Activated naive CD8-positive, alpha-beta T cell treated with anti-CD3 and anti-CD28 coated beads, Interleukin-2, amount 10 ng/mL, durations not matched to agents 7 days and 5 days (primary cell): ENCODE data around the gene EDIL3. TPM values are rescaled to one million over a fixed set of nuclear protein-coding genes. Genes with fewer than 3 reads are reported as not detected.

Experiments
- ATAC-seq: fragments of 150-1000 bp; cut with Tn5 transposase; one replicate; pipeline ENCODE4 v1.10.0; 2021; ENCODE audit warnings: low read depth, moderate library complexity
- POLR2A ChIA-PET: fragments of 350-600 bp; sonication (Branson Sonifier 250); formaldehyde crosslinking; loops from one replicate; lab custom pipeline; 2021; ENCODE audit warnings: antibody characterized with exemption; lab: Charles Lee
- DNase-seq: peaks from one replicate; pipeline ENCODE4 v3.0.0; 2021
- H3K27ac Mint-ChIP-seq: one replicate; pipeline ENCODE4 v1.8.0; 2022; ENCODE audit warnings: mild to moderate bottlenecking, mixed read lengths
- H3K27me3 Mint-ChIP-seq: one replicate; pipeline ENCODE4 v1.8.0; 2022; ENCODE audit warnings: mild to moderate bottlenecking, moderate library complexity, mixed read lengths
- H3K36me3 Mint-ChIP-seq: one replicate; pipeline ENCODE4 v1.8.0; 2021; ENCODE audit warnings: mild to moderate bottlenecking, mixed read lengths
- H3K4me1 Mint-ChIP-seq: one replicate; pipeline ENCODE4 v1.8.0; 2021; ENCODE audit warnings: mixed read lengths
- H3K4me3 Mint-ChIP-seq: one replicate; pipeline ENCODE4 v1.8.0; 2022; ENCODE audit warnings: mild to moderate bottlenecking, moderate library complexity, mixed read lengths
- H3K9me3 Mint-ChIP-seq: one replicate; pipeline ENCODE4 v1.8.0; 2021; ENCODE audit warnings: mixed read lengths
- total RNA-seq, 2 experiments: library from RNA; stranded (reverse); gene quantifications; one replicate each; pipeline ENCODE4 v1.2.3, GENCODE V29; 2021

Gene EDIL3
- total RNA-seq, 2 experiments from 2014 or later = not detected

- no peaks in the 10 kb centered on the region for H3K36me3 Mint-ChIP-seq
- no peak overlapping the region for H3K4me3 Mint-ChIP-seq
- DNase-seq (no peak), ATAC-seq (no peak)
- no peaks in the 10 kb centered on the region for H3K9me3 Mint-ChIP-seq
- no peaks in the 10 kb centered on the region for H3K27me3 Mint-ChIP-seq
- no peaks in the 10 kb centered on the region for H3K4me1 Mint-ChIP-seq
- POLR2A ChIA-PET = no interaction called here
- H3K27ac Mint-ChIP-seq = no peak overlapping the region
Measured at GRCh38 chr5:84130006-84130580, 254.6 kb downstream of the EDIL3 start.

GRCh38 chr5:84125216-84125615 is 259.5 kb downstream of the EDIL3 start:
- POLR2A ChIA-PET = no interaction called here
- Mint-ChIP-seq H3K4me1 (no peaks in the 10 kb centered on the region), H3K27me3 (no peaks in the 10 kb centered on the region), H3K27ac (no peak overlapping the region), H3K4me3 (no peak overlapping the region), H3K9me3 (no peaks in the 10 kb centered on the region), H3K36me3 (no peaks in the 10 kb centered on the region)
- DNase-seq (no peak), ATAC-seq (no peak)

GRCh38 chr5:84119252-84119651 is 265.4 kb downstream of the EDIL3 start:
- no peak overlapping the region for H3K4me3 Mint-ChIP-seq
- H3K4me1 Mint-ChIP-seq = no peaks in the 10 kb centered on the region
- DNase-seq (no peak), ATAC-seq (no peak)
- H3K27me3 Mint-ChIP-seq = no peaks in the 10 kb centered on the region
- POLR2A ChIA-PET = no interaction called here
- no peaks in the 10 kb centered on the region for H3K36me3 Mint-ChIP-seq
- H3K9me3 Mint-ChIP-seq = no peaks in the 10 kb centered on the region
- H3K27ac Mint-ChIP-seq = no peak overlapping the region

- ATAC-seq = no peak
- no peaks in the 10 kb centered on the region for H3K4me1 Mint-ChIP-seq
- no peak overlapping the region for H3K27ac Mint-ChIP-seq
- DNase-seq = no peak
- H3K9me3 Mint-ChIP-seq = no peaks in the 10 kb centered on the region
- no peaks in the 10 kb centered on the region for H3K36me3 Mint-ChIP-seq
- no peaks in the 10 kb centered on the region for H3K27me3 Mint-ChIP-seq
- H3K4me3 Mint-ChIP-seq = no peak overlapping the region
- POLR2A ChIA-PET = no interaction called here
Measured at GRCh38 chr5:84118551-84118950, 266.1 kb downstream of the EDIL3 start.

GRCh38 chr5:84115727-84116126 is 269.0 kb downstream of the EDIL3 start:
- no peaks in the 10 kb centered on the region for H3K36me3 Mint-ChIP-seq
- ATAC-seq (no peak), DNase-seq (no peak)
- no peak overlapping the region for H3K27ac Mint-ChIP-seq
- H3K27me3 Mint-ChIP-seq = no peaks in the 10 kb centered on the region
- H3K4me1 Mint-ChIP-seq = no peaks in the 10 kb centered on the region
- no peaks in the 10 kb centered on the region for H3K9me3 Mint-ChIP-seq
- POLR2A ChIA-PET = no interaction called here
- no peak overlapping the region for H3K4me3 Mint-ChIP-seq

GRCh38 chr5:84113246-84114105 is 271.2 kb downstream of the EDIL3 start:
- POLR2A ChIA-PET = no interaction called here

GRCh38 chr5:84092738-84093137 is 291.9 kb downstream of the EDIL3 start:
- POLR2A ChIA-PET = no interaction called here
- Mint-ChIP-seq H3K27me3 (no peaks in the 10 kb centered on the region), H3K4me1 (no peaks in the 10 kb centered on the region), H3K27ac (no peak overlapping the region), H3K36me3 (peaks cover 1% of the 10 kb centered on the region), H3K9me3 (peaks cover 2% of the 10 kb centered on the region), H3K4me3 (no peak overlapping the region)
- DNase-seq (no peak), ATAC-seq (no peak)

More at GRCh38 chr5:84113246-84114105, 271.2 kb downstream of the EDIL3 start:
- Mint-ChIP-seq H3K36me3 (no peaks in the 10 kb centered on the region), H3K4me1 (no peaks in the 10 kb centered on the region), H3K9me3 (no peaks in the 10 kb centered on the region), H3K4me3 (no peak overlapping the region), H3K27ac (no peak overlapping the region), H3K27me3 (no peaks in the 10 kb centered on the region)
- ATAC-seq (no peak), DNase-seq (no peak)

GRCh38 chr5:84091127-84091799 is 293.4 kb downstream of the EDIL3 start:
- no peaks in the 10 kb centered on the region for H3K36me3 Mint-ChIP-seq
- DNase-seq = no peak
- no peaks in the 10 kb centered on the region for H3K9me3 Mint-ChIP-seq
- ATAC-seq = no peak
- no peaks in the 10 kb centered on the region for H3K4me1 Mint-ChIP-seq
- POLR2A ChIA-PET = no interaction called here
- no peaks in the 10 kb centered on the region for H3K27me3 Mint-ChIP-seq
- no peak overlapping the region for H3K4me3 Mint-ChIP-seq
- H3K27ac Mint-ChIP-seq = no peak overlapping the region

GRCh38 chr5:84088996-84089395 is 295.7 kb downstream of the EDIL3 start:
- Mint-ChIP-seq H3K4me3 (no peak overlapping the region), H3K27ac (no peak overlapping the region), H3K4me1 (no peaks in the 10 kb centered on the region), H3K36me3 (no peaks in the 10 kb centered on the region), H3K27me3 (no peaks in the 10 kb centered on the region), H3K9me3 (no peaks in the 10 kb centered on the region)
- DNase-seq (no peak), ATAC-seq (no peak)
- POLR2A ChIA-PET = no interaction called here

GRCh38 chr5:84086511-84086910 is 298.2 kb downstream of the EDIL3 start:
- H3K4me1 Mint-ChIP-seq = no peaks in the 10 kb centered on the region
- POLR2A ChIA-PET = no interaction called here
- no peak for DNase-seq
- no peaks in the 10 kb centered on the region for H3K27me3 Mint-ChIP-seq
- H3K36me3 Mint-ChIP-seq = no peaks in the 10 kb centered on the region
- no peak overlapping the region for H3K4me3 Mint-ChIP-seq
- no peak for ATAC-seq
- no peaks in the 10 kb centered on the region for H3K9me3 Mint-ChIP-seq
- H3K27ac Mint-ChIP-seq = no peak overlapping the region

GRCh38 chr5:84085387-84086041 is 299.2 kb downstream of the EDIL3 start:
- no peaks in the 10 kb centered on the region for H3K27me3 Mint-ChIP-seq
- H3K9me3 Mint-ChIP-seq = no peaks in the 10 kb centered on the region
- DNase-seq = no peak
- no peaks in the 10 kb centered on the region for H3K4me1 Mint-ChIP-seq
- POLR2A ChIA-PET = no interaction called here
- no peaks in the 10 kb centered on the region for H3K36me3 Mint-ChIP-seq
- ATAC-seq = no peak
- no peak overlapping the region for H3K4me3 Mint-ChIP-seq
- H3K27ac Mint-ChIP-seq = no peak overlapping the region

GRCh38 chr5:84080908-84081307 is 303.8 kb downstream of the EDIL3 start:
- DNase-seq = no peak
- no peak for ATAC-seq
- Mint-ChIP-seq H3K27ac (no peak overlapping the region), H3K36me3 (no peaks in the 10 kb centered on the region), H3K27me3 (no peaks in the 10 kb centered on the region), H3K9me3 (peaks cover 2% of the 10 kb centered on the region), H3K4me3 (no peak overlapping the region), H3K4me1 (no peaks in the 10 kb centered on the region)
- POLR2A ChIA-PET = no interaction called here

- Mint-ChIP-seq H3K4me1 (no peaks in the 10 kb centered on the region), H3K27me3 (no peaks in the 10 kb centered on the region), H3K4me3 (no peak overlapping the region), H3K9me3 (no peaks in the 10 kb centered on the region), H3K36me3 (no peaks in the 10 kb centered on the region), H3K27ac (no peak overlapping the region)
- POLR2A ChIA-PET = no interaction called here
- DNase-seq (no peak), ATAC-seq (no peak)
Measured at GRCh38 chr5:84072339-84072738, 312.3 kb downstream of the EDIL3 start.
